Measurements from ENCODE around the gene ATP6V1C2. TPM values are rescaled to one million over a fixed set of nuclear protein-coding genes. Genes with fewer than 3 reads are reported as not detected.

Gene ATP6V1C2
- total RNA-seq, 1 donor from 2014 or later: 0.14 TPM

DNA sequence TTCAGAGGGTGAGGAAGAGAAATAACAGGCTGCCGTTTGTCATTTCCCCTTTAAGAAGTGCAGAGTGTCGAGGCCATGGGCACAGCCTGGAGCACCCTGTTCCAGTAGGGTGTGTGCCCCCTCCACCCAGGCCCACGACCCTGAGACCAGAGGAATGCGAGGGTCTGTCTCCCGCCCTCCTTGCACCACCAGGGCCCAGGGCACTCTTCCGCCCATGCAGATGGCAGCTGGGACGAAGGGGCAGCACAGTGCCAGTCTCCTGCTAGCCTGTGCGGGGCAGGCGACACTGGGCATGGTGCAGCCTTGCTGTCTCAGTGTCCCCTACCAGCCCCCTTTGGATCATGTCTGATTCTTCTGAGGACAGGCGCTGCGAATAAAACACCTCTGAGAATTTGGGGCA lies 106.9 kb downstream of the ATP6V1C2 start:
- no peak for TF ChIP-seq EZH2 (IDR thresholded peaks at IDR 0.05; ENCODE audit: insufficient read depth, low read length)
- TF ChIP-seq, protein P1, sequence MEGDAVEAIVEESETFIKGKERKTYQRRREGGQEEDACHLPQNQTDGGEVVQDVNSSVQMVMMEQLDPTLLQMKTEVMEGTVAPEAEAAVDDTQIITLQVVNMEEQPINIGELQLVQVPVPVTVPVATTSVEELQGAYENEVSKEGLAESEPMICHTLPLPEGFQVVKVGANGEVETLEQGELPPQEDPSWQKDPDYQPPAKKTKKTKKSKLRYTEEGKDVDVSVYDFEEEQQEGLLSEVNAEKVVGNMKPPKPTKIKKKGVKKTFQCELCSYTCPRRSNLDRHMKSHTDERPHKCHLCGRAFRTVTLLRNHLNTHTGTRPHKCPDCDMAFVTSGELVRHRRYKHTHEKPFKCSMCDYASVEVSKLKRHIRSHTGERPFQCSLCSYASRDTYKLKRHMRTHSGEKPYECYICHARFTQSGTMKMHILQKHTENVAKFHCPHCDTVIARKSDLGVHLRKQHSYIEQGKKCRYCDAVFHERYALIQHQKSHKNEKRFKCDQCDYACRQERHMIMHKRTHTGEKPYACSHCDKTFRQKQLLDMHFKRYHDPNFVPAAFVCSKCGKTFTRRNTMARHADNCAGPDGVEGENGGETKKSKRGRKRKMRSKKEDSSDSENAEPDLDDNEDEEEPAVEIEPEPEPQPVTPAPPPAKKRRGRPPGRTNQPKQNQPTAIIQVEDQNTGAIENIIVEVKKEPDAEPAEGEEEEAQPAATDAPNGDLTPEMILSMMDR (IDR thresholded peaks at IDR 0.05; ENCODE audit: insufficient read depth, low read depth, low read length): no peak
- H3K4me3 Mint-ChIP-seq (ENCODE audit: unreplicated experiment): no peak overlapping the region
- peaks cover 57% of the 10 kb centered on the region for H3K27me3 Mint-ChIP-seq (ENCODE audit: low read depth, unreplicated experiment)
- DNase-seq (ENCODE audit: low read depth) (no peak), FAIRE-seq (no peak)
- Histone ChIP-seq H3K4me1 (ENCODE audit: insufficient read depth, low read length) (peaks cover 2% of the 10 kb centered on the region), H3K27me3 (ENCODE audit: insufficient read depth, low read length) (peaks cover 13% of the 10 kb centered on the region), H3K79me2 (ENCODE audit: insufficient read depth, low read length) (no peaks in the 10 kb centered on the region), H3K27ac (ENCODE audit: low read depth, low read length) (no peak overlapping the region), H3K9ac (ENCODE audit: low read length) (no peak overlapping the region), H2AFZ (ENCODE audit: low read depth, low read length) (no peak overlapping the region), H3K4me3 (ENCODE audit: insufficient read depth, low read depth, low read length) (no peak overlapping the region), H3K4me2 (ENCODE audit: low read length) (no peak overlapping the region), H3K36me3 (ENCODE audit: insufficient read depth, low read length) (no peaks in the 10 kb centered on the region), H3K9me3 (ENCODE audit: insufficient read depth, low read depth, low read length) (peaks cover 6% of the 10 kb centered on the region), H4K20me1 (ENCODE audit: insufficient read depth, low read length) (no peaks in the 10 kb centered on the region)
- H3K36me3 Mint-ChIP-seq (ENCODE audit: low read depth, unreplicated experiment): no peaks in the 10 kb centered on the region
- H3K4me1 Mint-ChIP-seq (ENCODE audit: low read depth, unreplicated experiment): no peaks in the 10 kb centered on the region
- no peaks in the 10 kb centered on the region for H3K9me3 Mint-ChIP-seq (ENCODE audit: unreplicated experiment)
- no peak overlapping the region for H3K27ac Mint-ChIP-seq (ENCODE audit: unreplicated experiment)

DNA sequence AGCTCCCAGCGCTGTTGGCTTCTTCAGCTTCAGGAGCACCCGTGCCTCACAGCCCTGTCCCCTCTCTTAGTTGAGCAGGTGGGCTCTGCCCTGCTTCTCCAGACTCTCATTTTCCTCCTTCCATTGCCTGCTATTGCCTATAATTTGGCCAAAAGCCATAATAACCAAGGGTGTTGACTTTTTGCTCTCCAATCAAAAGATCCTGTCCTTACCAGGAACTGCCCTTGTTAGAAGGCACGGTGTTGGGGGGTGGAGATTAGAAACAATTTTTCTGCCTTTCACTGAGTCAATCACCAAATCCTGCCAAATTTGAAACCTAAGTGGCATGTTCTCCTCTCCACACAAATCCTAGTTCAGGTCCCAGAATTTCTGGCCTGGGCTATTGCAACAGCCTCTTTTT lies 107.9 kb downstream of the ATP6V1C2 start:
- no peak overlapping the region for H2AFZ ChIP-seq (ENCODE audit: low read depth, low read length)
- peaks cover 2% of the 10 kb centered on the region for H3K9me3 ChIP-seq (ENCODE audit: insufficient read depth, low read depth, low read length)
- H3K4me1 ChIP-seq (ENCODE audit: insufficient read depth, low read length): peaks cover 2% of the 10 kb centered on the region
- H3K27me3 Mint-ChIP-seq (ENCODE audit: low read depth, unreplicated experiment): peaks cover 62% of the 10 kb centered on the region
- H3K4me2 ChIP-seq (ENCODE audit: low read length): no peak overlapping the region
- H3K36me3 ChIP-seq (ENCODE audit: insufficient read depth, low read length): no peaks in the 10 kb centered on the region
- H3K79me2 ChIP-seq (ENCODE audit: insufficient read depth, low read length): no peaks in the 10 kb centered on the region
- no peak overlapping the region for H3K27ac Mint-ChIP-seq (ENCODE audit: unreplicated experiment)
- H3K4me1 Mint-ChIP-seq (ENCODE audit: low read depth, unreplicated experiment): no peaks in the 10 kb centered on the region
- FAIRE-seq (no peak), DNase-seq (ENCODE audit: low read depth) (no peak)
- peaks cover 11% of the 10 kb centered on the region for H3K27me3 ChIP-seq (ENCODE audit: insufficient read depth, low read length)
- H3K4me3 Mint-ChIP-seq (ENCODE audit: unreplicated experiment): no peak overlapping the region
- no peaks in the 10 kb centered on the region for H4K20me1 ChIP-seq (ENCODE audit: insufficient read depth, low read length)
- no peaks in the 10 kb centered on the region for H3K9me3 Mint-ChIP-seq (ENCODE audit: unreplicated experiment)
- TF ChIP-seq, protein P1 (IDR thresholded peaks at IDR 0.05; ENCODE audit: insufficient read depth, low read depth, low read length): no peak
- TF ChIP-seq EZH2 (IDR thresholded peaks at IDR 0.05; ENCODE audit: insufficient read depth, low read length): no peak
- H3K4me3 ChIP-seq (ENCODE audit: insufficient read depth, low read depth, low read length): no peak overlapping the region
- no peaks in the 10 kb centered on the region for H3K36me3 Mint-ChIP-seq (ENCODE audit: low read depth, unreplicated experiment)
- no peak overlapping the region for H3K9ac ChIP-seq (ENCODE audit: low read length)
- H3K27ac ChIP-seq (ENCODE audit: low read depth, low read length): no peak overlapping the region

DNA sequence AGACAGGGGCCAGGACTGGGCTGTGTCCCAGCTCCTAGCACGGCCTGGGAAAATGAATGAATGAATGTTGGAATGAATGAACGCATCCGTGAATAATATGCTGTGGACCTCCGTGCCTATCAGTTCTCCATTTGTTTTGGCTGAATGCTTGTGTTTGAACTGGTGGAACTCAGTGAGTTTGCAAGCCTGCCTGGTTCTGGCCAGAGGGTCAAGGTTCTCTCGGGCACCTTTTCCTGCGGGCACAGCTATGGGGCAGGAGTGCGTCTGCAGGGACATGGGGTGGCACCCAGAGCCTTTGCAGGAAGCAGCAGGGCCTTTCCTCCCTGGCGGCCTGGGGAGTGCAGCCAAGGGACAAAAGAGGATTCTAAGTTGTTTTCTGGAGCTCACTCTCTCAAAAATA lies 108.8 kb downstream of the ATP6V1C2 start:
- no peak overlapping the region for H3K27ac ChIP-seq (ENCODE audit: low read depth, low read length)
- no peak overlapping the region for H3K4me2 ChIP-seq (ENCODE audit: low read length)
- H2AFZ ChIP-seq (ENCODE audit: low read depth, low read length): no peak overlapping the region
- peaks cover 2% of the 10 kb centered on the region for H3K4me1 ChIP-seq (ENCODE audit: insufficient read depth, low read length)
- H3K9ac ChIP-seq (ENCODE audit: low read length): no peak overlapping the region
- H3K79me2 ChIP-seq (ENCODE audit: insufficient read depth, low read length): no peaks in the 10 kb centered on the region
- Mint-ChIP-seq H3K4me1 (ENCODE audit: low read depth, unreplicated experiment) (no peaks in the 10 kb centered on the region), H3K27ac (ENCODE audit: unreplicated experiment) (no peak overlapping the region), H3K36me3 (ENCODE audit: low read depth, unreplicated experiment) (no peaks in the 10 kb centered on the region), H3K9me3 (ENCODE audit: unreplicated experiment) (no peaks in the 10 kb centered on the region), H3K27me3 (ENCODE audit: low read depth, unreplicated experiment) (peaks cover 55% of the 10 kb centered on the region), H3K4me3 (ENCODE audit: unreplicated experiment) (no peak overlapping the region)
- H3K27me3 ChIP-seq (ENCODE audit: insufficient read depth, low read length): peaks cover 11% of the 10 kb centered on the region
- TF ChIP-seq EZH2 (IDR thresholded peaks at IDR 0.05; ENCODE audit: insufficient read depth, low read length): no peak
- TF ChIP-seq, protein P1 (IDR thresholded peaks at IDR 0.05; ENCODE audit: insufficient read depth, low read depth, low read length): no peak
- H4K20me1 ChIP-seq (ENCODE audit: insufficient read depth, low read length): no peaks in the 10 kb centered on the region
- H3K4me3 ChIP-seq (ENCODE audit: insufficient read depth, low read depth, low read length): no peak overlapping the region
- no peaks in the 10 kb centered on the region for H3K36me3 ChIP-seq (ENCODE audit: insufficient read depth, low read length)
- no peak for FAIRE-seq
- DNase-seq (ENCODE audit: low read depth): no peak
- peaks cover 2% of the 10 kb centered on the region for H3K9me3 ChIP-seq (ENCODE audit: insufficient read depth, low read depth, low read length)
